Right renal cortex interstitium (tissue), 3 donors: ENCODE data around the gene RNU4-1. TPM values are rescaled to one million over a fixed set of nuclear protein-coding genes. Genes with fewer than 3 reads are reported as not detected.
"Not testable (repeated sequence)": the region's sequence is repeated elsewhere in the genome, so short reads cannot be mapped to it uniquely, and the experiment has no call there.

ENCODE experiments used
- DNase-seq, 3 donors: peaks; one replicate each; pipeline ENCODE4 v3.0.0-alpha.2; 2013; ENCODE audit warnings: low read depth in 3 of 3, low spot score in 2 of 3
- polyA plus RNA-seq, 3 donors: library from polyadenylated mRNA; unstranded; fragments of 120-200 nt; gene quantifications; one replicate each; pipeline ENCODE4 v1.2.1, GENCODE V29; 2013; ENCODE audit not compliant: insufficient read length in 3 of 3

RNU4-1 gene
- polyA plus RNA-seq: not detected

DNA sequence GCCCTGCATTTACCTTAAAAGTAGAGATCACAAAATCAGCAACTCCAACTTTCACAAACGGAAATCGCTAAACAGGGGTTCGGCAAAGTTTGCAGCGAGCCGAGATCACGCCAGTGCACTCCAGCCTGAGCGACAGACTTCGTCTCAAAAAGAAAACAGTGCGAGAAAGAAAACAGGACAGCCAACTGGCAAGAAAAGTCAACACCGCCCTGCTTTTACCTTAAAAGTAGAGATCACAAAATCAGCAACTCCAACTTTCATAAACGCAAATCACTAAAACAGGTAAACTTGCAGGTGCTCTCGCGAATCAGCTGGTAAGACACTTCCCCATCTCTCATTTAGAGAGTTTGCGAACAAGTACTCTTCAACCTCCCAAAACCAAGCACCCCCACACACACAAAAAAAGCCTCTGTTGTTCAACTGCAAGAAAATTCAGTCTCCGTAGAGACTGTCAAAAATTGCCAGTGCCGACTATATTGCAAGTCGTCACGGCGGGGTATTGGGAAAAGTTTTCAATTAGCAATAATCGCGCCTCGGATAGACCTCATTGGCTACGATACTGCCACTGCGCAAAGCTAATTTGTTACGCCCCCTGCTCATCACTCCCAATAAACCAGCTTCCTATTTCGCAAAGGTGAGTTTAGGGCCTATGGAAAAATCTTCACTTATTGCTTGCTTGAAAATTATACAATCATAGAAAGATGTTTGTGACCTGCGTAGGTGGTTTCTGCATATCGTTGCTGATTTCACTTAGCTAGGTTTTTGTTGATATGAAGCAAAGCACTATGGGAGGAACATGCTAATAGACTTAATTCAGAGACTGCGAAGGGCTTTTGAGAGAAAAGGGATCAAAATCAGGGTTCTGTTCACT, at the start of gene RNU4-1:
Gene RNU4-1 (minus strand): TSS at position 577 of the 871 bp plus-strand sequence.
- DNase-seq: peak; percentile 80 to 82 (median 82)

DNA sequence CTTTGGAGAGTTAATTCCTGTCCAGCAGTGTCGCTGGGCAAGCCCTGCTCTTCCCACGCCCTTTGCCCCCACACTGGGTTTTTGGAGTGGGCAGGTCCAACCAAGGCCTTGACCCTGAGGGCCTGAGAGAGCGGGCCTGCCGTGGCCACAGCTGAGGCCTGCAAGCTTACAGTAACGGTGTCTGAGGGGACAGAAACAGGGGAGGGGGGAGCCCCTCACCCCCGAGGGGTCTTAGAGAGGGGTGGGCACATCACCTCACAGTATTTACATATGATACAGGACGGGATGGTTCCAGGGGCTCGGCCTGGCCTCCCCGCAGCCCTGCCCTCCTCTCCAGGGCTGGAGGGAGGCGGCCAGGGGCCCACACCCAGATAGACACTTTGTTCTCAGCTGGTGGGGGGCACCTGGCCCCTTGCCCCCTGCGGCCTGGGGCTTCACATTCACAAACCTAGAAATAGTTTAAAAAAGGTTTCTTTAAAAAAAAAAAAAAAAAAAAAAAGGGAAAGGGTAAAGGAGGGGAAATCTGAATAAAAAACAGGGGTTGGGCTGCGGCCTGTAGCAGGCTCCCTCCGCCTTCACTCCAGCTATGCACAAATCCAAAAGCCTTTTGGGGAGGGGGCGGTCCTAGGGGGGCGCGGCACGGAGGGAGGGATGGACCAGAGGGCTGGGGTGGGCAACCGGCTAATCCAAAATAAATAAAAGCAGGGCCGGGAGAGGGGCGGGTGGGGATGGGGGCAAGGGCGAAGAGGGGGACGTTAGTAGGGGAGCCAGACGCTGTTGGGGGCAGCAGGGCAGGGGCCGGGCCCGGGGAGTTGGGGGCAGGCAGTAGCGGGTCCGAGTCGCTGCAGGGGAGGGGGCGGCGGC, 49.4 kb upstream of the RNU4-1 start:
- DNase-seq: no peak

DNA sequence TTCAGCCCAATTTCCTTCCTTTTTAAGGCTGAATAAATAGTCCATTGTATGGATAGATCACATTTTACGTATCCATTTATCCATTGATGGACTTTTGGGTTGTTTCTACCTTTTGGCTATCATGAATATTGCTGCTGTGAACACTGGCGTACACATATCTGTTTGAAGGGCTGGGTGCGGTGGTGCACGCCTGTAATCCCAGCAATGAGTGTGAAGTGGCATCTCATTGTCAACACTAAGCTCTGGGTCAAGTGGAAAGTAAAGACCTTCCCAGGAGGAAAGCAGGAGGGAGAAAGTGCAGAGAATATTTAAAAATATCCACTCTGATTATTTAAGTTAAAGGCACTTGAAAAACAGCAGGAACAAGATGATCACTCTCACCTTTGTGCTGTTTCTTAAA, 46.2 kb upstream of the RNU4-1 start:
- DNase-seq: no peak

DNA sequence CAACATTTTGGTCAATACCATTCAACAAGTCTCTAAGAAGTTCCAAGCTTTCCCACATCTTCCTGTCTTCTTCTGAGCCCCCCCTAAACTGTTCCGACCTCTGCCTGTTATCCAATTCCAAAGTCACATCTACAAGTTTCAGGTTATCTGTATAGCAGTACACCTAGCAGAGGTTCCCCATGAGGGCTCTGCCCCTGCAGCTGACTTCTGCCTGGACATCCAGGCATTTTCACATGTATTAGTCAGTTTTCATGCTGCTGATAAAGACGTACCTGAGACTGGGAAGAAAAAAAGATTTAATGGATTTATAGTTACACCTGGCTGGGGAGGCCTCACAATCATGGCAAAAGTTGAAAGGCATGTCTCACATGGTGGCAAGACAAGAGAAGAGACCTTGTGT, 44.7 kb upstream of the RNU4-1 start:
- DNase-seq: no peak

DNA sequence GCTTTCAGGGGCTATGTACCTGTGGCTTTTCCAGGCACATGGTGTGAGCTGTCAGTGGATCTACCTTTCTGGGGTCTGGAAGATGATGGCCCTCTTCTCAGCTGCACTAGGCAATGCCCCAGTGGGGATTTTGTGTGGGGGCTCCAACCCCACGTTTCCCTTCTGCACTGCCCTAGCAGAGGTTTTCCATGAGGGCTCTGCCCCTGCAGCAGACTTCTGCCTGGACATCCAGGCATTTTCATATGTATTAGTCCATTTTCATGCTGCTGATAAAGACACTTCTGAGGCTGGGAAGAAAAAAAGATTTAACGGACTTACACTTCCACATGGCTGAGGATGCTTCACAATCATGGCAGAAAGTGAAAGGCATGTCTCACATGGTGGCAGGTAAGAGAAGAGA, 43.4 kb upstream of the RNU4-1 start:
- DNase-seq: not testable (repeated sequence)

DNA sequence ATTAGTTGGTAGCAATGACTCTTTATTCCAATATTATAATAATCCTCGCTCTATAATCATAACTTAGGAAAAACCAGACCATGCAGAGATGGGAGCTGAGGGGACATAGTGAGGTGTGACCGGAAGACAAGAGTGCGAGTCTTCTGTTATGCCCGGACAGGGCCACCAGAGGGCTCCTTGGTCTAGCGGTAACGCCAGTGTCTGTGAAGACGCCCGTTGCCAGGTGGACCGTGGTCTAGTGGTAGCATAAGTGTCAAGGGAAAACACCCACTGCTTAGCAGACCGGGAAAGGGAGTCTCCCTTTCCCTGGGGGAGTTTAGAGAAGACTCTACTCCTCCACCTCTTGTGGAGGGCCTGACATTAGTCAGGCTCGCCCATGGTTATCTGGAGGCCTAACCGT, 42.4 kb upstream of the RNU4-1 start:
- not testable (repeated sequence) for DNase-seq

DNA sequence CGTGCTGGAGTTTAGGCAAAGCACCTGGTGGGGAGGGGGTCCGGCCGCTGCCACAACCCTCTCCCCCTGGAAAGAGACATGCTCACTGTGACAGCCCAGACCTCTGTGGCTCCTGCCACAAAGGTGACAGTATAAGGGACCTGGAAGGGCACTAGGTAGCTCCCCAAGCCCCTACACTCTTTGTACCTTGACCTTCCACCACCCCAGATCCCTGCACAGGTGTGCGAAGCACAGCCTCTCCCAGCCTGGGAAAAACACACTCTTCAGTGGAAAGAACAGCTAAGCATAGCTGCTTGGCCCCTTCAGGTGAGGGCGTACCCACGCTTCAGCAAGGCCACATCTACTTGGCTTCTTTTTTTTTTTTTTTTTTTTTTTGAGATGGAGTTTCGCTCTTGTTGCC, 39.5 kb upstream of the RNU4-1 start:
- no peak for DNase-seq

DNA sequence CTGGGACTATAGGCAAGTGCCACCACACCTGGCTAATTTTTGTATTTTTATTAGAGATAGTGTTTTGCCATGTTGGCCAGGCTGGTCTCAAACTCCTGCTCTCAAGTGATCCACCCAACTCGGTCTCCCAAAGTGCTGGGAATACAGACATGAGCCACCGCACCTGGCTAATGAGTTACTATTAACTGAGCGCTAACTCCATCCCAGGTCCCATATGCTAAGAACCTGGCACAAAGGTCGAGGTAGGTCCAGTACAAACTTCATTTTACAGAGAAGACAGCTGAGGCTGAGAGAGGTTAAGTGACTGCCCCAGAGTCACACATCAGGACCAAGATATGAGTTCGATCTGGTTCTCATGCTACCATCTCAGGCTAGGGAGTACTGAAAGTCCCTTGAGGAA, 39.0 kb upstream of the RNU4-1 start:
- DNase-seq: no peak

DNA sequence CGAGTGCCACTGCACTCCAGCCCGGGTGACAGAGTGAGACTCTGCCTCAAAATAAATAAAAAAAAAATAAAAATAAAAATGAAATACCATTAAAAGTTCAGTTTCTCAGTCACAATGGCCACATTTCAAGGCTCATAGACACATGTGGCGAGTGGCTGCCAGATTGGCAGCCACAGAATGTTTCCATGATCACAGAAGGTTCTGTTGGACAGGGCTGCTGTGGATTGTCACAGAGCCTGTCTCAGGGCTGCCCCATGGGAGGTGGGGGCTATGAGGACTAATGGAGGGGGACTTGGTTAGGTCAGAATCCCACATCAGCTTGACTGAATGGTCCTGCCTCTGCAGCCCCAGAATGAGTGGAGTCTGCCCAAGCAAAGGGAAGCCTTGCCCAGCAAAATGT, 38.4 kb upstream of the RNU4-1 start:
- DNase-seq: no peak

DNA sequence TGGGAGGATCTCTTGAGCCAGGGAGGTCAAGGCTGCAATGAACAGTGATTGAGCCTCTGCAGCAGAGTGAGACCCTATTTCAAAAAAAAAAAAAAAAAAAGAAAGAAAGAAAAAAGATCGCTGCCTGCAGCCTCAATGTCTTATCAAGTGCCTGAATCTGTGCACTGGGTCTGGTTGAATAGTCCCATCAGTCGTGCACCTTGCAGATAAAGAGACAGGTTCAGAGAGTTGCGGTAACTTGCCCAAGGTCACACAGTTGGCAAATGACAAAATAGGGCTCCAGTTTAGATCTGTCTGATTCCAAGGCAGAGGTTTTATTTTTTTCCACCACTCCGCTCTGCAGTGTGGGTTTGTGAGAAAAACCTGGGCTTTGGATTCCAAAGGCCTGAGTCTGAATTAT, 35.2 kb upstream of the RNU4-1 start:
- no peak for DNase-seq

DNA sequence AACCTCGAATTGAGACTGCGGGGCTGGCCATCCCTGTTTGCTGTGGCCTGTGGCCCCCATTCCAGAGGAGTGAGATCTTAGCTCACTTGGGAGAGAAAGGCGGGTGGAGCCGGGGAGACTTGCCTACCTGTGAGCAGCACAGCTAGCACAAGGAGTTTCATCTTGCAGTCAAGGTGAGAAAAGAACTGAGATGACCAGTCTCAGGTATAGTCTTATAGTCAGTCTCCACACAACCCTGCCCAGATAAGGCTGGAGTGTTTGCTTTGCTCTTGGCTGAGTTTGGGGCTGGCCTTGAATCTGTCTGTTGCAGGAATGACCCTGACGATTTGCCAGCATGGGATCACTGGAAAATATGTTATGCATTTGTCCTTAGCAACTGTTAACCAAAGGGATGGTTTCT, 34.6 kb upstream of the RNU4-1 start, which contains the start of gene PLA2G1B:
Gene PLA2G1B (minus strand): TSS at position 187 of the 400 bp plus-strand sequence. CDS start 26 bp downstream, at position 161.
- no peak for DNase-seq

DNA sequence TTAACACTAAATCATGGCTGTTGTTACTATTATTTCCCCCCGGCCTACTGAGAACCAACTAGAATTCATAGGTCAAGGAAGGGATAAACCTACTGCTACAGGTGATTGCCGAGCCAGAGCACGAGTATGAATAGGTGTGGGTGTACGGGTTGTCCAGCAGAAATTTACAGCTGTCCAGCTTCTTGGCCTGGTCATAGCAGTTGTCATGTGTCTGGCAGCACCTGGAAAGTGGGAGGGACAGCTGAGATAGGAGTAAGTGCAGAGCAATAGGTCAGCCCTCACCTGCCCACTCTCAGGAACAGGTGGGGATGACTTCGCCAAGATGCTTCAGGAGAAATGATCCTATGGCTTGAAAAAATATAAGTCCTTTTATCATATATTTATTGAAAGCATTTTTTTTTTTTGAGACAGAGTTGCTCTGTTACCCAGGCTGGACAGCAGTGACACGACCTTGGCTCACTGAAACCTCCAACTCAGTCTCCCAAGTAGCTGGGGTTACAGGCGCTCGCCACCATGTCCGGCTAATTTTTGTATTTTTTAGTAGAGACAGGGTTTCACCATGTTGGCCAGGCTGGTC, 31.9 kb upstream of the RNU4-1 start:
- no peak for DNase-seq

DNA sequence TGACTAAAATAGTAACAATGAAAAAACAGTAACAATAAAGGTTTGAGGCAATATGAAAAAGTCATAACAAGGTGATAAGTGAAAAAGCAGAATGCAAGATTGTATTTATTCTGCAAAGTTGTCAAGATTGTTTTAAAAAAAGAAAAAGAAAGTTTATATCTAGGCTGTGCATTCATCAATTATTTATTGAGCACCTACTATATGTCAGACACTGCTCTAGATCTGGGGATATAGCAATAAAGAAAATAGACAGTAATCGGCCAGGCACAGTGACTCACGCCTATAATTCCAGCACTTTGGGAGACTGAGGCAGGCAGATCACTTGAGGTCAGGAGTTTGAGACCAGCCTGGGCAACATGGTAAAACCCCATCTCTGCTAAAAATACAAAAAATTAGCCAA, 30.7 kb upstream of the RNU4-1 start:
- DNase-seq: no peak

DNA sequence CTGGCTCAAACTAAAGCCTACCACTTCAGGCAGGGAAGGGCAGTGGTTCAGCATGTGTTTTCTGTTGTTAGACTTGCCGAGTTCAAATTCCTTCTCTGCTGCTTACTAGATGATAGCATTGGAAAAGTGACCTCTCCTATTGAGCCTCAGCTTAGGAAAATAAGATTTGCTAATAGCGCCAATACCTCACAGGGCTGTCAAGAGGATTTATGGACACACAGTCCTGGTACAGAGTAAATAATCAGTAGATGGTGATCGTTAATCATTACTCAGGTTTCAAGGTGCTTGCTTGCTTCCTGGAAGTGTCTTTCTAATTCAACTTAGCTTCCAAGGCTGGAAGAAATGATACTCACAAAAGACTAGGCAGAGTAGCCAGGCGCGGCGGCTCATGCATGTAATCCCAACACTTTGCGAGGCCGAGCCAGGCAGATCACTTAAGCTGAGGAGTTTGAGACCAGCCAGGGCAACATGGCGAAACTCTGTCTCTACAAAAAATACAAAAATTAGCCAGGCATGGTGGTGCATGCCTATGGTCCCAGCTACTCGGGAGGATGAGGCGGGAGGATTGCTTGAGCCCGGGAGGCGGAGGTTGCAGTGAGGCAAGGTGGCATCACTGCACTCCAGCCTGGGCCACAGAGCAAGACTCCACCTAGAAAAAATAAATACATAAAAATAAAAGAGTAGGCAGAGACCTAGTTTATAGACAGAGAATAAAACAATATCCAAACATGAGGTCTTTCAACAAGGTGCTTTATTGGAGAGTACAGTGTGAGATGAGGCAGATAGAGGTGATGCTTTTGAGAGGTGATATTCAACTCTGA, 28.6 kb upstream of the RNU4-1 start:
- peak in 2 of 3 donors; percentile 27 to 45 for DNase-seq

DNA sequence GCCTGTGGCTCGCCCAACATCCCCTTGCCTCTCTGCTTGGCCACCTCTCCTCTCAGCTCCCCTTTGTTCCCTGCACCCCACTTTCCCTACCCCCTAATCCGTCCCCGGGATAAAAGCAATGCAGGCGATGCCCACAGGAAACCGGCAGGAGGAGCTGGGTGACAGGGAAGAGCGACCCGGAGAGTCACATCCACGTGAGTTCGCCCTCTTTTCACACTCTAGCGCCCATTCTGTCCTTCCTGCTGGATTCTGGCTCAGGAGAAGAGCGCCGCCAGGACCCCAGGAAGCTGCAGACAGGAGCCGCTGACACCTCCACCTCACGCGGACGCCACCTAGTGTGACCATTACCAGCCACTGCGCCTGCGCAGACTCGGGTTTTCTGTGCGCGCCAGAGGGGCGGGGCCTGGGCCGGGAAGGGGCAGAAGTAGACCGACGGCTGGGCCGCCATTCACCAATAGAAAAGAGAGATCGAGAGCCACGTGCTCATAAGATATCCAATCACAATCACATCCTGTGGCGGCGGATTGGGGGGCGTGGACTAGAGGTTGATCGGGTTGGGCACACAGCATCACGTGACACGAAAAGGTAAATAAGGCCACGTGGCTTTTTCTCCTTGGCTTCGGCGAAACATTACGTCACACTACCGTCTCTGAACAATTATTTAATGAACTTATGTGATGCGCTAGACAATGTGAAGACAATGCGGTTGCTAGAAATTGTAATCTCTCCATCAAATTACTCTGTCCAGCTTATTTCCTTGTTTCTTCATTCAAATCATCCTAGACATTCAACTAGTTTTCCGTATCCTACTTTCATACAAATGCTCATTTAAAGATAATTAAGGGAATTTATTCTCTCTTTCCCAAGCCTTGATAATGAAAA, 24.4 kb upstream of the RNU4-1 start:
- peak; percentile 95 for DNase-seq

DNA sequence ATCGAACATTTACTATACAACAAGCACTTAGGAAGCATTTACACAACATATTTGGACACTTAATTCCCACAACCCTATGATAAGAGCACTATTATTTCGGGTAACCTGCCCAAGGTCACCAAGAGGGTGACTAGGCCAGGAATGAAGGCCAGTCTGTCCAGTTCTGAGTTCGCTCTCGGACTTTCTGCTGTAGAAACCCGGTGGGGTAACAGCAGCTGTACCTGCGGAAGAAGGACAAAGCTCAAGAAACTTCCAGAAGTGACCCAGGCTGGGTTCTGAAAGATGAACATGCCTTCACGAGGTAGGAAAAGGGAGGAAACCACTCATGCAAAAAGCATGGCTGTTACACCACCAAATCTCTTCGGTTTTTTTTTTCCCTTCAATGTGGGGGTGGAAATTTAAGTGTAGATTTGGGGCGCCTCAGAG, 23.8 kb upstream of the RNU4-1 start:
- DNase-seq: no peak

DNA sequence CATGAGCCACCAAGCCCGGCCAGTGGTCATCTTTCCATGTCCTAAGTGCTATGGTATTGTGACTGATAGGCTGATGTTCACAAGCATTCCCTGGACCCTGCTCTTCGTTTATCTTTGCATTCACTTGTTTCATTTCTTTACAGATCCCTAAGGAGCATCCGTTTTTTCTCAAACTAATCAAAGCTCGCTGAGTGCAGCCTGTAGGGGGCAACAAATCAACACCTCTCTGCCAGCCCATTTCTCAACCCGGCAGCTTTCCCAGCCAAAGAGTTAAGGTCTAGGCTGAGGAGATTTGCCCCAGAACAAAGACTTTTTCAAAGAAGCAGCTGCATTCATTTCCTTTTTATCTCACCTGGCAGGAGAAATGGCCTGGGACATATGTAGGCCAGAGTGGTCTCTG, 21.2 kb upstream of the RNU4-1 start:
- no peak for DNase-seq

DNA sequence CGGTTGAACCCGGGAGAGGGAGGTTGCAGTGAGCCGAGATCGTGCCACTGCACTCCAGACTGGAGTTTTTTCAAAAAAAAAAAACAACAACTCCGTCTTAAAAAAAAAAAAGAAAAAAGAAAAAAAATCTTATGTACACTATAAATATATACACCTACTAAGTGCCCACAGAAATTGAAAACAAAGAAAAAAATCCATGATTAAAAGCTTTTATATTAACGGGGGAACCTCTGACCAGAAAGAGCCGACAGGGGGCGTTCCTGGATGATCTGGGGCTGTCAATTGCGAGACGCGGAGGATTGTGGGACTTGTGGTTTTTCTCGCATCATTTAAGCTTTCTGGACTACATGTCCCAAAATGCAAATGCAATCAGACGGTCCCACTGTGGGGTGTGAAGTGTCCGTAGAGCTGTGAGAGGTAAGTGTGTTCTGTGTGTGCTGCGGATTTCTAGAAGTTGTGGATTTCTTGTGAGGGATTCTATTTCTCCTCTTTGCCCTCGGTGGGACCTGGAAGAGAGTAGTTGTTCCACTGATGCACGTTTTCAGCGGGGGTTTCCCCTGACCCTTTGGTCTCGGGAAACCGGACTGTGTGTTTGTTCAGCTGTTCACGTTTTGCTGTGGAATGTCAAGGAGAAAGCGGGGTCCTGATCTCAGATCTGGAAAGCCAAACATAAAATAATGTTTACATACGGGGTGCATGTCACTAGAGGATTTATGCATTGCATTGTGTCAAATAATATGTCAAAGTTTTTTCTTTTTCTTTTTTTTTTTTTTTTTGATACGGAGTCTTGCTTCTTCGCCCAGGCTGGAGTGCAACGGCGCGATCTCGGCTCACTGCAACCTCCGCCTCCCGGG, 9.2 kb upstream of the RNU4-1 start, which contains the start of gene SIRT4:
Gene SIRT4 (plus strand): TSS at position 360 of the 854 bp plus-strand sequence. CDS start 1,241 bp downstream, outside the sequence.
- peak; percentile 94 to 95 (median 94) for DNase-seq

DNA sequence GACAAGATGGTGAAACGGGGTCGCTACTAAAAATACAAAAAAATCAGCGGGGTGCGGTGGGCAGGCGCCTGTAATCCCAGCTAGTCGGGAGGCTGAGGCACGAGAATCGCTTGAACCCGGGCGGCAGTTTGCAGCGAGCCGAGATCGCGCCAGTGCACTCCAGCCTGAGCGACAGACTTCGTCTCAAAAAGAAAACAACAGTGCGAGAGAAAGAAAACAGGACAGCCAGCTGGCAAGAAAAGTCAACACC, 701 bp downstream of the RNU4-1 start:
- DNase-seq: no peak
